H54 (cell line): Measurements from ENCODE around the gene NCAM1.

ENCODE experiments used
- DNase-seq: peaks from one replicate; pipeline ENCODE4 v3.0.0; 2011; ENCODE audit warnings: low spot score, mixed read lengths; ENCODE audit not compliant: insufficient read length
- FAIRE-seq: peaks from 3 replicates; lab custom pipeline; 2011; peaks lifted over from hg19 to GRCh38; lab: Jason Lieb, UNC
- POLR2A ChIP-seq: IDR thresholded peaks from 2 replicates; pipeline ENCODE4 v1.6.1; 2011; ENCODE audit warnings: low read depth, mild to moderate bottlenecking, low read length

The NCAM1 gene

DNA sequence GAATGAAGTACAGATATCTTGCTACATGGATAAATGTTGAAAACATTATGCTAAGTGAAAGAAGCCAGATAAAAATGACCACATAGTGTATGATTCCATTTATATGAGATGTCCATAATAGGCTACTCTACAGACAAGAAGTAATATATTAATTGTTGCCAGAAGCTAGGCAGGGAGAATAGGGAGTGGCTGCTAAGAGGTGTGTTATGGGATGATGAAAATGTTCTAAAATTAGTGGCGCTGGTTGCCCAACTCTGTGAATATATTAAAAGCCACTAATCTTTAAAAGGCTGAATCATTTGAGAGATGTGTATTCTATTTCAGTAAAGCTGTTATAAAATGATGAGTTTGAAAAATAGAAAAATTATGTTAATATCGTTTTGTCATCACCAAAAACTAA, 144.4 kb downstream of the NCAM1 start:
- DNase-seq, result no peak
- no peak for TF ChIP-seq POLR2A
- FAIRE-seq, result no peak

DNA sequence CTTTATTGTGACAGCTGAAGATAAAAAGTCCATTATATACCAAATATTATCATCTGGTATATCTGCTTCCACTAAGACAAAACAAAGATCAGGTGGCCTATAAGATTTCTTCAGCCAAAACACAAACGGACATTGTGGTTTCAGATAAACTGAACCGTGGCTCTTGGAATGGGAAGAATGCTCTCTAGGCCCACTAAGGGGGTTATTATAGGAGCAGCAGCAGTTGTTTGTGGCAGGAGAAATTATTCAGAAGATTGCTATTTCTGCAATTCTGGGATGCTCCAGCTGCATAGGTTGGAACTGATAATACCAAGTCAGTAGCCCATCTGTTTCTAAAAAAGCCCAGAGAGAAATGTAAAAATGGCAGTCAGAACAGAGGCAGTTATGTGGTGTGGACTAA, 145.3 kb downstream of the NCAM1 start:
- no peak for FAIRE-seq
- DNase-seq, result peak; percentile 12
- no peak for TF ChIP-seq POLR2A

DNA sequence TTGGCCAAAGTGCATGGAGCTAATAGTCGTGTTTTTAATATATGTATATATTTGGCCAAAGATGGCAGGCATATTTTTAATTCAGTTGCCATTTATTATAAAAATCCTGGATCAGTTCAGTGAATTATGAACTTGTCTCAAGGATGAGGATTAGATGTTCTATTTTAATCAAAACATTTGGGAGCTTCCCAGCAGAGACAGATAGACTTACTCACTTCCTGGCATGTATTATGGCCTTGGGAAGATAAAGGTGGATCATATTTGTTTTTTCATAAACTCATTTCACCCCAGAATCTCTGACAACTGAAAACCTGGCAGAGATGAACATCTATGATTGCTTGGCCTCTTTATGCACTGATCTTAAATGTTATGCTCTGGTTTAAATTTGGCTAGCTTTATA, 148.8 kb downstream of the NCAM1 start:
- no peak for DNase-seq
- TF ChIP-seq POLR2A, result no peak
- FAIRE-seq, result no peak

DNA sequence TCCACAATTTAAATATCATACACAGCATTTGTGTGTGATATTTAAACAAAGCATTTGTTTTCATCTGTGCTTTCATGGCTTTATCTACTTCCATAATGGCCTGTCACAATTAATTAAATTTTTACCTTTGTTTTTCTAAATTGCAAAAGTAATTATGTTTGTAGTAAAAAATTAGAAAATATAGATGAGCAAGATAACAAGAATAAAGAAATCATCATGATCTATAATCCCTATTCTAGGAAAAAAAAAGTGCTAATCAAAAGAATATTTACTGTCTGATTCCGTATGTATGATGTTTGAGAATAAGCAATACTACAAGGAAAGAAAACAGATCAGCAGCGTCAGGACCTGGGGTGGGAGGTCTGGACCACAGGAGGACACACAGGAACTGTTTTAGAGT, 149.9 kb downstream of the NCAM1 start:
- no peak for TF ChIP-seq POLR2A
- FAIRE-seq (no peak), DNase-seq (no peak)

DNA sequence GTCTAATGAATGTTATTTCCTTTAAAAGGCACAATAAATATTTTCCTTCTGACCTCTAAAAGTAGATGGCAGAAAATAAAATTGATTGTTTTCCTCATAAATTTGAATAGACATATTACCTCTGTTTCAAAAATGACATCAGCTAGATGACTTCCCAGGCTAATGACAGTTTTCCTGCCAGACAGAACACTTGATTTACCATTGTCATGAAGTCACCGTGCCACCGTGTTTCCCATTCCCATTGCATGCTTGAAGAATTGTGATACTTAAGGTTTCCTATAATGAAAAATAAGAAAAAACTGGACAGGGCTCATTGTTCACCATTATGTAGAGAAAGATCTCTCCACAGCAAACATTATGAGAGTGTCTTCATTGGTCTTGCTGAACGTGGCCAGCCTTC, 151.1 kb downstream of the NCAM1 start:
- FAIRE-seq, result no peak
- TF ChIP-seq POLR2A, result no peak
- no peak for DNase-seq

DNA sequence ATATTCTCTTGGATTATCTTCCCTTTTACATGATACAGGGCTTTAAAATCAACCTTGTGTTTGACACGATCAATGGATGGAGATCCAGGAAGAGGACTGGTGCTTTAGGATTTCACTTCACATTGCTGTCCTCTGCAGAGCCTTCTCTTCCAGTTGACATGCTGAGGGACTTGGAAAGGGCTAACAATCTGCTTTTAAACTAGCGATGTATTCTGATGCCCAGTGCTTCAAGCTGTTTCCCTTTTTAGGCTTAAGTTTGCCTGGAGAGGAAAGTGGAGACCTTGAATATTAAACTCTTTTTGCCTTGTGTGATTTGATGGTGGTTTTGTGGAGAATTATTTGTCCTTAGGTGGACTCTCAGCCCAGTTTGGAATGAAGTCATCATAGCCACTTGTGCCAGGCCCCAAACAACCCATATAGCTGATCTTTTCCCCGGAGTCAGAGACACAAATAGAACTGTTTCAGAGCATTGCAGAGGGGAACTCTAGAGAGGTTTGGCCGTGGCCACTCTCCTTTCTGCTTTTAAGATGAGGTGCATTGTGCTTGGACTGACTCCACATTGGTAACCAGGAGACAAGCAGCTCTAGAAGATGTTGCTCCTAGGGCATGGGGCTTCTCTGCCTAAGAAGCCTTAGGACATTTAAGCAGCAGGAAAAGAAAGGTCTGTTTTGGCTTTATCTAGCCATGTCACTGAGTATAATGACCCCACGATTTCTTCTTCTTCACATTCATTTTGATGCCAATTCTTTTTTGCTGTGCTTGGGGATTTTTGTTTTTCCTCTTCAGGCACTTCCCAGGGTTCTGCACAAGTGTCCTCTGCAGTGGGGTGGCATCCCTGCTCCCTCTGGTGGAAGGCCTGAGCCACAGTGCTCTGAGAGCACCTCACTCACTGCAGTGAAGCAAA, 152.8 kb downstream of the NCAM1 start:
- no peak for DNase-seq
- no peak for TF ChIP-seq POLR2A
- no peak for FAIRE-seq

DNA sequence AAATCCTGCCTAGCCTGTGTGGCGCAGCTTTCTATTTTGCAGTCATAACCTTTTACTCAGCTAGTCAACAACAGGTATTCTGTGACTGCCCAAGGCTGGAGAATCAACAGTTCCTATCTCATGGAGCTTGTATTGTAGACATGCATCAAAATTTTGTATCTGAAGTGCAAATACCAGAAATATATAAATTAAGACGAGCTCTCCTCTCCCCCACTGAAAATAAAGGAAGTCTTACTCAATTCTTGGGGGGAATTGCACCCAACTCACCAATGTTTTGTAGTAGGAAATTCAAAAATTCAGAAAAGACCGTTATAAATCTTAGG, 153.4 kb downstream of the NCAM1 start:
- no peak for TF ChIP-seq POLR2A
- FAIRE-seq, result no peak

DNA sequence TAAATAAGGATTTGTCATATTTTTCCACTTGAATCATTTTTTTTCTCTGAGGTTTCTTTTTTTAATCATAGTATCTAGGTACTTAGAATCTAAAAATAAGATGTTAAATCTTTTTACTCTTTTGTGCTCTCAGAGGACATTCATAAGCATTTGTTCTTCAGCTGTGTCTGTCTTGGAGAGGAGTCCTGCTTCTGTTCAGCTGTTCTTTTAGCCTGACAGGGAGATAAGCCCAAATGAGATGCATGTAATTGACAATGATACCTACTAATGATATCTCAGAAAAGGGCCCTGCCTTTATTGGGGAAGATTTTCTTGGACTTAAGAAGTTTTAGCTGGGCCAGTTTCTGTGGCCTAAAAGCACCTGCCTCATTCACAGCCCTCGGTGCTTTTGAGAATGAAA, 156.9 kb downstream of the NCAM1 start:
- DNase-seq (no peak), FAIRE-seq (no peak)
- TF ChIP-seq POLR2A, result no peak

More for the DNA sequence above, 153.4 kb downstream of the NCAM1 start:
- no peak for DNase-seq

DNA sequence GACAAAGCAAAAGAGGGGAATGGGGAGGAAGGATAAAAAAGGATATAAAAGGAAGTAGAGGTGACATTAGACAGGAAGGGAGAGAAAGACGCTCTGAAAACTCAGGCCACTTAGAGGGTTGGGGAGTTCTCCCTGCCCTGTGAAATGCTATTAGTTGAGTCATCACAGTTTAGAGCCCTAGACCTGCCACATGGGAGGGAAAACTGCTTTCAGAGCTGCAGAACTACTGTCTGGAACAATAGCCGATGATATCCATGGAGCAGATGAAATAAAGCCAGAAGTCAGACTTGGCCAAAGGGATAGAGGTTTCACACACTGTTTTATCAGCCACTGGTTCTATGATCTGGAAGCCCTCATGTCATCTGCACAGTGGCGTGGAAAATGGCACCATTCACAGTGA, 157.9 kb downstream of the NCAM1 start:
- no peak for TF ChIP-seq POLR2A
- DNase-seq (no peak), FAIRE-seq (peak; percentile 11)

DNA sequence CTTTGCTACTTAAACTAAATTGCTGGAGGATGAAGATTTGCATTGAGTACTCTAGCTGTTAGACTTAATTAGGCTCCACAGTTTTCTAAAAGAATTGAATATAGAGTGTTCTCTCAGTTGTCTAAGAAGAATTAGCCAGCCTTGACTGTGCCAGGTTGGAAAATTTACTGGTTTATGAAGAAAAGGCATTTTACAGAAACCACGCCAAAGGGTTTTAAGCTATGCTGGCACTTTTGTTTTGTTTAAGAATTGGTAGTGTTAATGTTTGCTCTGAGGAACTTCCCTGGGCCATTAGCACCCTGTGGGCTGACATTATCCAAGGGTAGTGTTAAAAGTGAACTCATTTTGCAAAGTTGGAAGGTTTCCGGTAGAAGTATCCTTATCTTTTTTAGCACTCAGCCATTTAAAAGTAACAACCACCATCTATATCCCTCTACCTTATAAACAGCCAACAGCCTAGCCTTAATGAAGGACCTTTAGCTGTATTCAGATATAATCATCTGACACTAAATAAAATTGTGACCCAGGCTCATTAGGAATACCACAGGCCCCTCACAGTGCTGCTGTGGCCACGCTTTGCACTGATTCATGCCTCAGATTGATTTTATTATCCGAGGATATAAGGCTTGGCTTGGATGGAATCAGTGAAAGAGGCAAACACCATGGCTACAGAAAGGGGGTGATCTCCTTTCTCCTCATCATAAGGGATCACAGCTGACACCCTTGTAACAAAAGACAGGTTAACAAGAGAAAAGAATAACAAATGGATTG, 158.9 kb downstream of the NCAM1 start:
- DNase-seq (no peak), FAIRE-seq (no peak)
- TF ChIP-seq POLR2A, result no peak

DNA sequence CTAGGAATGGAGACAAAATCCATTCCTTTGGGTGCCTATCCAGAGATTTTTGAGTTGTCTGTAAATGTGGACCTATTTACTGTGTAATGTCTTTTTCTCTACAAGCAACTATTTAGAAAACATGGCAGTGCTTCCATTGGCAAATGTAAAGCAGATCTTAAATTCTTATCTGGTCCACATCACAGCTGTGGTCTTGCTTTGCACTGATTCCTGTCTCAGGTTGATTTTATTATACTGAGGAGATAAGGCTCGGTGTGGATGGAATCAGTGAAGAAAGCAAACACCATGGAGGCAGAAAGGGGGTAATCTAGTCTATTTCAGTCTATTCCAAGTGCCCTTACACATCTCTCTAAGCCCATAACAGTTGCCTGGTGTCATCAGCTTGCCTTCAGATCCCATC, 160.5 kb downstream of the NCAM1 start:
- no peak for FAIRE-seq
- no peak for DNase-seq
- TF ChIP-seq POLR2A, result no peak

DNA sequence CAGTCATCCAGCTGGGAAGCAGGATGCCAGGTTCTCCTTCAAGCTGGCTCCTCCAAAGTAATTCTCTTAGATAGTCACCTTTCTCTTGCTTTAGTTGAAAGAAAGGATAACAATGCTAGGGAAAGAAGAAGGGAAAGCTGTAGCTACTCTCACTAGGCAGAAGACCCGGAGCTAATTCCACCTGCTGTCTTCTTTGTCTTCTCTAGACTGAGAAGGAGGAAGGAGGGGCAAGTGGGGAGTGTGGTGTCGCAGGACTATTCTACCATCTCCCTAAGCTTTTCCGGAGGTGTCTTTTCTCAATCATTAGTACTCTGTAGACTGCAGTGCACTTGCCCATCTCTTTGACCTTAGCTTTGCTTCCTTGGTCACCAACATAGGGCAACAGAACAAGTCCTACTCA, 162.8 kb downstream of the NCAM1 start:
- no peak for TF ChIP-seq POLR2A
- DNase-seq, result no peak
- no peak for FAIRE-seq

DNA sequence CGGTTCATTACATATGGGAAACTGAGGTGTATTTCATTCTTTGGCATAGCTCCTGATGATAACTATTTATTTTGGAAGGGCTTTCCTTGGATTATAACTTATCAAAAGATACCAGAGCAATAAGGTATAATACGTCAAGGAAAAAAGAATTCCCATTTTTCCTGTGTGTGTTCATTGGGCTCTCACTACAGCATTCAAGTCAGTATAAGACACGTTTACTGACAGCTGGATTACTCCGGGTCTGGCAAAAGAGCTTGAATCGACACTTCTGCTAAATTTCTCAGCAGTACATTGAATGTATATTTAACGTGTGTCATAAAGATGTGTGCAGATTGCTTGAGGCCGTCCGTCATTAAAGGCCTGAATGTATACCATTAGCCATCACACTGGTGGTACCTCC, 163.4 kb downstream of the NCAM1 start:
- FAIRE-seq (no peak), DNase-seq (no peak)
- TF ChIP-seq POLR2A, result no peak

DNA sequence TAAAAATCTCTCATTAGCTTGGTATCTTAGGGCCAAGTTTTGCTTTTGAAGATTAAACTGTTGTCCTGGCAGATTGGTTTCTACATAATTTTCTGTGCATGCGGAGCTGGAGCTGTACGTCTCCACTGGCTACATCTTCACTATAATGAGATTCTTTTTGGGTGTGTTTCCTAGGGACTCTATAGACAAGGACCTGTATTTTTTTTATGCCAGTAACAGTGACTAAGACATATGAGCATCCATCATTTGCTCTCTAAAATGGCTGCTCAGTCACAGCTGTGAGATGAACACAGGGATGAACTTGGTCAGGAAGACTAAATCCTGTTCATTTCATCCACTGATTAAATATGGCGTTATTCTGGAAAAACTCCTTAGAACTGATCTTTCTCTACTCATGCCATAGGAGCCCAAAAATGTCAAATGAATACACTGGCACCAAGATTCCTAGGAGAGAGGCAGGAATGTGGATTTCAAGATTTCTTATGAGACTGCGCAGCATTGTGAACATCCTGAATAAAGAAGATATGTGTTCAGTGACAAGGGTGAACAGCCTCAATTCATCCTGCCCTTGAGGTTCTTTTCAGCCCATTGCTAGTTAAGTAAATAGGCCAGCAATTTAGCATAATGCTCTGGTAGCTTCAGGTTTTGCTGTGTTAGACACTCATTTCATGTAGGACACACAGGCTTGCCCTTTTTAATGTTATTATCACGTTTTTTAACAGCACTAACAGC, 168.2 kb downstream of the NCAM1 start:
- FAIRE-seq, result no peak
- DNase-seq, result no peak
- no peak for TF ChIP-seq POLR2A
